ENCODE data around the gene IL1RAPL2.

DNA sequence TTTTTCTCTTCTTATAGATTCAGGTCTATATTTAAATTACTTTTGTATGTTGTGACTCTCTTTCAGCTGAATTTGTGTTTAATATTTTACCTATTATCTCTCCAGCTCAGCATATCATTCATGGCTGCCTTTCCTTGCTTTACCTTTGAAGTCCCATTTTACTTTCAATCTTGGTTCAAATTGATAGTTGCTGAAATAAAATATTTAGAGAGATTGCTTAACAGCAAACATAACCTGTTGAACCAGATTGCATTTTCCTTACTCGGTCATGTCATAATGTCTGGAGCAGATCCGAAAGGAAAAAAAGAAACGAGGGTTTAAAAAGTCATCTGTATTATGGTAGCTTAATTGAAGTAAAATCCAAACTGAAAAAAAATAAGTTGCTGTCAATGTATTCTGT lies 94.1 kb downstream of the IL1RAPL2 start:
- no peak for TF ChIP-seq CTCF (IDR thresholded peaks at IDR 0.05; ENCODE audit: low read depth, low read length)
- no peak for TF ChIP-seq EZH2phosphoT487 (IDR thresholded peaks at IDR 0.05; ENCODE audit: low read depth)

Measured in OCI-LY3 (cell line).